Activated CD4-positive, alpha-beta T cell treated with anti-CD3 and anti-CD28 coated beads, Interleukin-2, amount 50 U/mL, for 4 hours (primary cell): ENCODE data around the gene TMEM92.
"Not testable (repeated sequence)": the region's sequence is repeated elsewhere in the genome, so short reads cannot be mapped to it uniquely, and the experiment has no call there.

Source experiments
- DNase-seq, 2 experiments: peaks; one replicate each; pipeline ENCODE4 v3.0.0-alpha.2; 2020

The TMEM92 gene

GRCh38 chr17:50301891-50302584 is 27.8 kb downstream of the TMEM92 start:
- DNase-seq = no peak

GRCh38 chr17:50303051-50303450 is 28.8 kb downstream of the TMEM92 start:
- no peak for DNase-seq

GRCh38 chr17:50303596-50303995 is 29.3 kb downstream of the TMEM92 start:
- DNase-seq = no peak

- no peak for DNase-seq
These were observed 30.6 kb downstream of the TMEM92 start for GRCh38 chr17:50304781-50305404.

- DNase-seq = no peak
These were observed 33.4 kb downstream of the TMEM92 start for GRCh38 chr17:50307654-50308053.

GRCh38 chr17:50308666-50309065 is 34.4 kb downstream of the TMEM92 start:
- no peak for DNase-seq

GRCh38 chr17:50310455-50311111 is 36.3 kb downstream of the TMEM92 start:
- DNase-seq = no peak

GRCh38 chr17:50311112-50311460 is 36.8 kb downstream of the TMEM92 start:
- no peak for DNase-seq

- no peak for DNase-seq
These were observed 37.2 kb downstream of the TMEM92 start for GRCh38 chr17:50311483-50311882.

- DNase-seq = no peak
These were observed 38.0 kb downstream of the TMEM92 start for GRCh38 chr17:50312308-50312707.

- no peak for DNase-seq
These were observed 40.3 kb downstream of the TMEM92 start for GRCh38 chr17:50314456-50315011.

GRCh38 chr17:50316016-50316587 is 41.8 kb downstream of the TMEM92 start:
- no peak for DNase-seq

GRCh38 chr17:50316660-50317059 is 42.4 kb downstream of the TMEM92 start:
- DNase-seq = not testable (repeated sequence)

- no peak for DNase-seq
These were observed 42.9 kb downstream of the TMEM92 start for GRCh38 chr17:50317121-50317520.

GRCh38 chr17:50318501-50319285 is 44.4 kb downstream of the TMEM92 start:
- DNase-seq = no peak

- no peak for DNase-seq
These were observed 45.2 kb downstream of the TMEM92 start for GRCh38 chr17:50319306-50320004.

- no peak for DNase-seq
These were observed 48.0 kb downstream of the TMEM92 start for GRCh38 chr17:50322271-50322670.

- no peak for DNase-seq
These were observed 48.8 kb downstream of the TMEM92 start for GRCh38 chr17:50323060-50323459.

GRCh38 chr17:50325906-50326305 is 51.6 kb downstream of the TMEM92 start:
- no peak for DNase-seq

GRCh38 chr17:50326831-50327364 is 52.6 kb downstream of the TMEM92 start:
- DNase-seq = no peak

GRCh38 chr17:50328363-50329325 is 54.4 kb downstream of the TMEM92 start:
- DNase-seq = no peak
